ENCODE results near the gene FAM13A. TPM values are rescaled to one million over a fixed set of nuclear protein-coding genes. Genes with fewer than 3 reads are reported as not detected.

Gene FAM13A
- total and polyA plus RNA-seq, 2 of the 8 experiments (the other 6 are each of a cell fraction or from before 2014, with no cell fraction given): 7.1 to 16.5 TPM

DNA sequence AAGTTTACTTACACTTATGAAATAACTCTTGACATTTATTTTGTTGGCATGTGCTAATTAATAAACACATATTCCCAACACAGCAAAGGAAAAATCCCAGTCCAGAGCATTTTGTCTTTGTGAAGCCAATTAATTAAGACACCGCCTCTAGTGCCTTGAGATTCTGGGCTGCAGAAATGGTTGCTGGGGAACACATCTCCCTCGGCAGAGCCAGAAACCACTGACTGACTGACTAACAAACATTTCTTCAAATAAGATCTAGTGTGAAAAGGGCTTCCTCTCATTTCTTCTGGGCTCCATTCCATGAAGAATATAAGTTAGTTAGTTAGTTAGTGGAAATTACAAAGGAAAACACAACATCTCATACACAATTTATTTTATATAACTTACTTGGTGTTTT lies 331.0 kb downstream of the FAM13A start:
- Histone ChIP-seq H3K27ac (ENCODE audit: low read depth, low read length) (no peak overlapping the region), H4K5ac (ENCODE audit: insufficient read length, low read depth, low read length) (no peak overlapping the region), H3K56ac (replicated peaks; ENCODE audit: insufficient read length, low read depth, low read length) (no peak overlapping the region), H3K4me3 (ENCODE audit: extremely low read depth in 1 of 4, insufficient read depth in 2 of 4, low read depth in 3 of 4, low read length in 4 of 4) (no peak overlapping the region), H3K4ac (replicated peaks; ENCODE audit: insufficient read length, low read depth, low read length) (no peak overlapping the region), H3K4me1 (replicated peaks in 1 of 4; ENCODE audit: control insufficient read depth in 3 of 4, insufficient read depth in 4 of 4, low read length in 3 of 4) (peaks cover 0 to 4% (median 1%) of the 10 kb centered on the region in 4 experiments; a peak in 2 of 7 replicates), H4K20me1 (replicated peaks in 1 of 2; ENCODE audit: control insufficient read depth in 1 of 2, insufficient read depth in 2 of 2, low read length in 2 of 2) (no peaks in the 10 kb centered on the region), H4K8ac (ENCODE audit: extremely low read depth, insufficient read depth, low read length) (no peak overlapping the region), H3K4me2 (ENCODE audit: insufficient read depth in 1 of 2, low read depth in 2 of 2, low read length in 2 of 2) (no peak overlapping the region), H3K27me3 (replicated peaks in 1 of 4; ENCODE audit: control insufficient read depth in 3 of 4, extremely low read depth in 1 of 4, insufficient read depth in 3 of 4, low read length in 3 of 4) (no peaks in the 10 kb centered on the region), H2BK120ac (replicated peaks; ENCODE audit: low read depth, low read length) (no peak overlapping the region), H3K14ac (ENCODE audit: insufficient read length) (no peak overlapping the region), H4K91ac (replicated peaks; ENCODE audit: insufficient read length, low read length) (no peak overlapping the region), H2AFZ (ENCODE audit: low read length) (no peak overlapping the region), H2AK5ac (ENCODE audit: low read depth, low read length) (no peak overlapping the region), H2BK12ac (ENCODE audit: low read depth, low read length) (no peak overlapping the region), H2BK5ac (ENCODE audit: low read depth, low read length) (no peak overlapping the region), H3K79me1 (ENCODE audit: low read depth, low read length) (no peaks in the 10 kb centered on the region), H2BK15ac (ENCODE audit: low read length) (no peak overlapping the region), H3K36me3 (ENCODE audit: control insufficient read depth in 2 of 4, insufficient read depth in 4 of 4, low read length in 3 of 4) (peaks cover 2 to 12% (median 6%) of the 10 kb centered on the region in 4 experiments; a peak in 6 of 8 replicates), H3K9me3 (ENCODE audit: insufficient read depth in 2 of 2, low read depth in 1 of 2, low read length in 1 of 2) (no peaks in the 10 kb centered on the region), H3K79me2 (ENCODE audit: control insufficient read depth in 1 of 2, insufficient read depth in 2 of 2, low read length in 2 of 2) (no peaks in the 10 kb centered on the region), H3K9ac (replicated peaks in 1 of 4; ENCODE audit: extremely low read depth in 1 of 4, low read depth in 3 of 4, low read length in 3 of 4) (no peak overlapping the region), H3K23ac (ENCODE audit: insufficient read length) (no peak overlapping the region), H3K18ac (ENCODE audit: extremely low read depth, low read length) (no peak overlapping the region), H3K23me2 (ENCODE audit: low read depth, low read length) (no peaks in the 10 kb centered on the region), H2BK20ac (ENCODE audit: low read length) (no peak overlapping the region)
- ChIA-PET CTCF (ENCODE audit: partially characterized antibody) (interaction anchor here (0.8 to 3.1 kb wide), 2 partner anchors 20 to 152 kb away, joined by 3 to 13 read pairs; no protein-coding TSS in a partner anchor), POLR2A (ENCODE audit: partially characterized antibody) (interaction anchor here (1.4 to 3.3 kb wide), 2 partner anchors 10 to 12 kb away, joined by 3 to 20 read pairs; no protein-coding TSS in a partner anchor)
- FAIRE-seq: no peak
- DNase-seq (ENCODE audit: low read depth in 1 of 2, low spot score in 2 of 2): no peak
- WGBS, 2 experiments (ENCODE audit: extremely low coverage in 1 of 2, insufficient coverage in 1 of 2, insufficient read length in 1 of 2, insufficient replicate concordance in 2 of 2, low coverage in 1 of 2, low lambda C conversion rate in 2 of 2, missing lambda C conversion rate in 1 of 2): 97% methylated on average over 2 of the region's 2 CpGs; no CpG with 5 or more reads in 1 of the 2 experiments
- TF ChIP-seq BACH1 (IDR thresholded peaks at IDR 0.05; ENCODE audit: low read length) (no peak), TAF7 (optimal IDR thresholded peaks at IDR 0.05; ENCODE audit: borderline replicate concordance, low read depth, low read length) (no peak), RAD21 (IDR thresholded peaks at IDR 0.05 in 1 of 2, conservative IDR thresholded peaks at IDR 0.05 in 1 of 2; ENCODE audit: low read depth in 2 of 2, low read length in 2 of 2) (no peak), KDM1A (IDR thresholded peaks at IDR 0.05; ENCODE audit: borderline replicate concordance, low read length) (no peak), CBX8 (IDR thresholded peaks at IDR 0.05; ENCODE audit: borderline replicate concordance, low read depth, low read length) (no peak), SP4 (IDR thresholded peaks at IDR 0.05; ENCODE audit: low read length) (no peak), JUN (IDR thresholded peaks at IDR 0.05; ENCODE audit: low read depth, low read length) (no peak), HDAC2 (IDR thresholded peaks at IDR 0.05; ENCODE audit: borderline replicate concordance in 1 of 2, low read depth in 2 of 2, low read length in 2 of 2) (no peak), SIX5 (IDR thresholded peaks at IDR 0.05; ENCODE audit: low read depth, low read length) (no peak), RNF2 (IDR thresholded peaks at IDR 0.05; ENCODE audit: borderline replicate concordance, low read depth, low read length, missing control alignments, poor library complexity, severe bottlenecking) (no peak), CREB1 (IDR thresholded peaks at IDR 0.05) (no peak), NANOG (IDR thresholded peaks at IDR 0.05; ENCODE audit: insufficient read depth, low read depth, low read length, poor library complexity, severe bottlenecking) (no peak), RXRA (IDR thresholded peaks at IDR 0.05; ENCODE audit: insufficient read depth, low read depth, low read length) (no peak), TCF12 (IDR thresholded peaks at IDR 0.05; ENCODE audit: low read depth, low read length) (no peak)

Data from H1 (cell line).